Measurements from ENCODE around the gene ENOX1. TPM values are rescaled to one million over a fixed set of nuclear protein-coding genes. Genes with fewer than 3 reads are reported as not detected.

Gene ENOX1
- total RNA-seq, 1 donor from 2014 or later = 0.79 TPM

DNA sequence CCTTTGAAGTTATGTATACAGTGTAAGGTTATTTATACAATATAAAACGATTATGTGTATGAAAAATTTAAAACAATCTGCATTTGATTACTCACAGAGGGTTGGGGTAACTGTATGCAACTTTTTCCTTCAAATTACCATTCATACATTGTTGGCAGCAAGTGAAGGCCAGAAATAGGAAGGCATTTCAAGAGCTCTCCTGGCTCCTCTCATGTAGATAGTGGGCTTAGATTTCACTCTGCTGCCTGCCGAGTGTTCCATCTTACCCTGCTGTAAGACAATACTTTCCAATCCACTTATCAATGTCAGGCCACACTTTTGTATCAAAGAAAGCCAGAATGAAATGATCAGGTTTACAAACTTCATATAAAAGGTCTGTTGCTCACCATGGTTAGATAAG is 518.1 kb downstream of the ENOX1 start:
- Histone ChIP-seq H3K27me3 (ENCODE audit: control insufficient read depth, insufficient read depth, low read length) (no peaks in the 10 kb centered on the region), H3K36me3 (ENCODE audit: control insufficient read depth, insufficient read depth, low read length) (no peaks in the 10 kb centered on the region), H3K4me3 (ENCODE audit: low read depth, low read length) (no peak overlapping the region)
- DNase-seq (ENCODE audit: low read depth) (no peak), FAIRE-seq (no peak)
- TF ChIP-seq, protein P1, sequence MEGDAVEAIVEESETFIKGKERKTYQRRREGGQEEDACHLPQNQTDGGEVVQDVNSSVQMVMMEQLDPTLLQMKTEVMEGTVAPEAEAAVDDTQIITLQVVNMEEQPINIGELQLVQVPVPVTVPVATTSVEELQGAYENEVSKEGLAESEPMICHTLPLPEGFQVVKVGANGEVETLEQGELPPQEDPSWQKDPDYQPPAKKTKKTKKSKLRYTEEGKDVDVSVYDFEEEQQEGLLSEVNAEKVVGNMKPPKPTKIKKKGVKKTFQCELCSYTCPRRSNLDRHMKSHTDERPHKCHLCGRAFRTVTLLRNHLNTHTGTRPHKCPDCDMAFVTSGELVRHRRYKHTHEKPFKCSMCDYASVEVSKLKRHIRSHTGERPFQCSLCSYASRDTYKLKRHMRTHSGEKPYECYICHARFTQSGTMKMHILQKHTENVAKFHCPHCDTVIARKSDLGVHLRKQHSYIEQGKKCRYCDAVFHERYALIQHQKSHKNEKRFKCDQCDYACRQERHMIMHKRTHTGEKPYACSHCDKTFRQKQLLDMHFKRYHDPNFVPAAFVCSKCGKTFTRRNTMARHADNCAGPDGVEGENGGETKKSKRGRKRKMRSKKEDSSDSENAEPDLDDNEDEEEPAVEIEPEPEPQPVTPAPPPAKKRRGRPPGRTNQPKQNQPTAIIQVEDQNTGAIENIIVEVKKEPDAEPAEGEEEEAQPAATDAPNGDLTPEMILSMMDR (IDR thresholded peaks at IDR 0.05; ENCODE audit: insufficient read depth, low read length, severe bottlenecking) = no peak

- no peaks in the 10 kb centered on the region for H3K27me3 ChIP-seq (ENCODE audit: control insufficient read depth, insufficient read depth, low read length)
- no peaks in the 10 kb centered on the region for H3K36me3 ChIP-seq (ENCODE audit: control insufficient read depth, insufficient read depth, low read length)
- DNase-seq (ENCODE audit: low read depth) = no peak
- no peak for FAIRE-seq
- H3K4me3 ChIP-seq (ENCODE audit: low read depth, low read length) = no peak overlapping the region
- TF ChIP-seq, protein P1 (IDR thresholded peaks at IDR 0.05; ENCODE audit: insufficient read depth, low read length, severe bottlenecking) = no peak
These were observed 518.9 kb downstream of the ENOX1 start for GRCh38 chr13:43267916-43268315.

DNA sequence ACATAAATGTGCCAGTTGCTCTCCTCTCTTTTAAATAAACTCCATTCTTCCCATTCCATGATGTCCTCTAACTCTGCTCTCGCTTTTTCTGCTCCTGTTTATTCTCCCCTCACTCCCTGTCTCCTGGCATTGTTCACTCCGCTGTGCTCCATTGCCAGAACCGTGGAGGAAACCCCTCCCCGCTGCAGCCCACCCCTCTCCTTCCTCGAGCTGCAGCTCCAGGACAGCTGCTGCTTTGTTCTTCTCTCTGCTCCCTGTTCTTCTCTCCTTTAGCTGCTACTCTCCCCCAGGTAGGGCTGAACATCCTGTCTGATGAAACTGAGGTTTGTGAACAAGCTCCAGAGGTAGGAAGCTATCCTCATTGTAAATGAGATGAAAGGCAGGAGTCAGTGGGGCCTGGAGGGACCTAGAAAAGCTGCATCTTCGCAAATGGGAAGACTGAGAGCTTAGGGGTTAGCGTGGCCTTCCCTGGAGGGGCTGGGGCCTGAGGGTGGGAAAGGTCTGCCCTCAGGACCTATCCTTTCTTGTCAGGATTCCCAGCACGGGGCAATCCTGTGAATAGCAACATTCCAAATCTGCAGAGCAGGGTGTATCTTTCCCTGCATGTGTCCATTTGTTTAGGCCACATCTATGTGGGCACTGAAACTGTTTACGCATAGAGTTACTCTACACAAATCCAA is 519.7 kb downstream of the ENOX1 start:
- no peaks in the 10 kb centered on the region for H3K27me3 ChIP-seq (ENCODE audit: control insufficient read depth, insufficient read depth, low read length)

DNA sequence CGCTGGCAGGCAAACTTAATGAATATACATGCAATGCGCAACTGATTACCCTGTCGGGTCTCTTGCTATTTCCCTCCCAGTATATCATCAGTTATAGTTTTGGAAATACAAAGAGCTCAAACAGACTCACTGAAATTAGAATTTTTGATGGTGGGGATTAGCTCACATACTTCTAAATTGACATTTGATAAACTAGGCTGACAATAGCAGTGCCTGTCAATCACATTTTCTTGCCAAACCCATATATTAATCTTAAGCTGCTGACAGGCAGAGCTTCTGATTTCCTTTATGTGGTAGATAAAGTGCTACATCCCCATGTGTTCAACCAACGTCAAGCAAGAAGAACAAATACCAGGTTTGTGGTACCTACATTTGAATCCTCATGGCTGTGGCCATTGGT is 521.7 kb downstream of the ENOX1 start:
- TF ChIP-seq, protein P1 (IDR thresholded peaks at IDR 0.05; ENCODE audit: insufficient read depth, low read length, severe bottlenecking) = no peak
- DNase-seq (ENCODE audit: low read depth) (no peak), FAIRE-seq (no peak)
- Histone ChIP-seq H3K4me3 (ENCODE audit: low read depth, low read length) (no peak overlapping the region), H3K27me3 (ENCODE audit: control insufficient read depth, insufficient read depth, low read length) (no peaks in the 10 kb centered on the region), H3K36me3 (ENCODE audit: control insufficient read depth, insufficient read depth, low read length) (no peaks in the 10 kb centered on the region)

More for the DNA sequence above, 519.7 kb downstream of the ENOX1 start:
- FAIRE-seq (peak; percentile 36), DNase-seq (ENCODE audit: low read depth) (no peak)
- TF ChIP-seq, protein P1 (IDR thresholded peaks at IDR 0.05; ENCODE audit: insufficient read depth, low read length, severe bottlenecking) = no peak
- no peak overlapping the region for H3K4me3 ChIP-seq (ENCODE audit: low read depth, low read length)
- H3K36me3 ChIP-seq (ENCODE audit: control insufficient read depth, insufficient read depth, low read length) = no peaks in the 10 kb centered on the region

GRCh38 chr13:43264458-43264857 is 522.3 kb downstream of the ENOX1 start:
- H3K4me3 ChIP-seq (ENCODE audit: low read depth, low read length) = no peak overlapping the region
- FAIRE-seq (no peak), DNase-seq (ENCODE audit: low read depth) (no peak)
- H3K36me3 ChIP-seq (ENCODE audit: control insufficient read depth, insufficient read depth, low read length) = no peaks in the 10 kb centered on the region
- TF ChIP-seq, protein P1 (IDR thresholded peaks at IDR 0.05; ENCODE audit: insufficient read depth, low read length, severe bottlenecking) = no peak
- no peaks in the 10 kb centered on the region for H3K27me3 ChIP-seq (ENCODE audit: control insufficient read depth, insufficient read depth, low read length)

DNA sequence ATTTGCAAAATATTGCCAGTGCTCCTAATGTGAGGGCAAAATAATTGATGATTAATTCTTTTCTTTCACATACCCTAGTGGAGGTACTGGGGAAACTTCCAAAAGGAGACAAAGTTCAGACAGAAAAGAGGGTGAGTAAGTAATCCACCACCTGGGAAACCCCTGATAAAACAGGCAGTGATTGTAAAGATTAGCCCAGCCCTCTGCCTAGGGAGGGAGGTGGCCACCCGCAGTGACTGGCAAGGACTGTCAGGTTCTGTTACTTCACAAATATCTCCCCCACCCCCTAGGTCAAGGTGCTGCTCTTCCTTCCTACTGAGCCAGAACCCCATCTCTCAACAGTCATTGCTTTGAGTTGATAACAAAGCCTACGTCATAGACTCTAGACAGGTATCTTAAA is 523.7 kb downstream of the ENOX1 start:
- Histone ChIP-seq H3K36me3 (ENCODE audit: control insufficient read depth, insufficient read depth, low read length) (no peaks in the 10 kb centered on the region), H3K27me3 (ENCODE audit: control insufficient read depth, insufficient read depth, low read length) (no peaks in the 10 kb centered on the region), H3K4me3 (ENCODE audit: low read depth, low read length) (no peak overlapping the region)
- no peak for DNase-seq (ENCODE audit: low read depth)
- FAIRE-seq = no peak
- TF ChIP-seq, protein P1 (IDR thresholded peaks at IDR 0.05; ENCODE audit: insufficient read depth, low read length, severe bottlenecking) = no peak

Measured in bronchial epithelial cell (primary cell).